Central memory CD8-positive, alpha-beta T cell (primary cell): ENCODE results near the gene MED13L.
A peak's percentile ranks its signal among the peaks of the same experiment; 100 is the strongest.

Experiments
- ATAC-seq: fragments of 150-1000 bp; cut with Tn5 transposase; replicated peaks from 2 replicates; pipeline ENCODE4 v1.10.0; 2022; ENCODE audit warnings: mild to moderate bottlenecking, moderate FRiP score, moderate number of reproducible peaks; ENCODE audit not compliant: poor library complexity, severe bottlenecking; ENCODE audit errors: extremely low read depth
- DNase-seq, 2 donors: peaks; one replicate each; pipeline ENCODE4 v3.0.0; 2021; ENCODE audit warnings: low spot score in 2 of 2
- H3K27ac Mint-ChIP-seq: one replicate; pipeline ENCODE4 v1.8.0; 2022; ENCODE audit warnings: low read depth, mild to moderate bottlenecking, moderate library complexity, mixed read lengths
- H3K27me3 Mint-ChIP-seq: one replicate; pipeline ENCODE4 v1.8.0; 2022; ENCODE audit warnings: mixed read lengths
- H3K36me3 Mint-ChIP-seq: one replicate; pipeline ENCODE4 v1.8.0; 2022; ENCODE audit warnings: mild to moderate bottlenecking, moderate library complexity, mixed read lengths; ENCODE audit not compliant: insufficient read depth
- H3K4me1 Mint-ChIP-seq: one replicate; pipeline ENCODE4 v1.8.0; 2022; ENCODE audit warnings: mixed read lengths
- H3K4me3 Mint-ChIP-seq: one replicate; pipeline ENCODE4 v1.8.0; 2022; ENCODE audit warnings: mild to moderate bottlenecking, moderate library complexity, mixed read lengths
- H3K9me3 Mint-ChIP-seq: one replicate; pipeline ENCODE4 v1.8.0; 2022; ENCODE audit warnings: mixed read lengths

Gene MED13L

DNA sequence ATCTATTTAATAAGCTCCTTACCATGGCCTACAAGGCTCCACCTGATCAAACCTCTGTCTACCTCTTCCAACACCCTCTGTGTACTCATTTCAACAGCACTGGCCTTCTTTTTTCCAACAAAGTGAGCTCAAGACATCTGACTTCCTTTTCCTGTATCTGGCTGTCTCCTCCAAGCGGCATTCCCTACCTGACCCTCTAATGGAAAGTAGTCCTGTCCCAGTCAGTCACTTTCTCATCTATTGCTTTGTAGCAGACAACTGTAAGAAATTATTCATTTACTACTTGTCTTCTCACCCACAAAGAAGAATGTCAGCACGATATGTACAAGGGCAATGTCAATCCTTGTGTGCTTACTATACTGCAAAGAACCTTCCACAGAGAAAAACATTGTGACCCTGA, 149.6 kb downstream of the MED13L start:
- ATAC-seq (no peak), DNase-seq (no peak)
- H3K4me1 Mint-ChIP-seq, result peaks cover 47% of the 10 kb centered on the region
- H3K27me3 Mint-ChIP-seq, result no peaks in the 10 kb centered on the region
- no peaks in the 10 kb centered on the region for H3K9me3 Mint-ChIP-seq
- H3K27ac Mint-ChIP-seq, result no peak overlapping the region
- H3K4me3 Mint-ChIP-seq, result no peak overlapping the region
- no peaks in the 10 kb centered on the region for H3K36me3 Mint-ChIP-seq

DNA sequence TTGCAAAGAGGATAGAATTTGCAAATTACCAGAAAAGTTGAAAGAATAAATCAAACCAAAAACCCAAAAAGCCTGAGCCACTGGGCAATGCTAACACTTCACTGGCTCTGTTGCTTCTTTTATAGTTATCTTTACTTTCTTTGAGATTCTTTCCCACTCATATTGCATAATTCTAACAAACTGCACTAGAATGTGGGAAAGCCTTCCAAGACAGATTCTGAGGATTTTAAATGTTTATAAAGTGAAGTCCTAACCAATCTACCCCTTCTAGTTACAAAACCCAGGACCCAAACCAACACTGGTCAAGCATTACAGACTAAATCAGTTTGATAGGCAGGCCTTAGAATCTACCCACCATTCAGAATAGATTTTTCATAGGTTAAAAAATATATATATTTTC, 150.9 kb downstream of the MED13L start:
- Mint-ChIP-seq H3K27me3 (no peaks in the 10 kb centered on the region), H3K9me3 (no peaks in the 10 kb centered on the region), H3K4me3 (no peak overlapping the region), H3K4me1 (peaks cover 52% of the 10 kb centered on the region), H3K27ac (no peak overlapping the region), H3K36me3 (no peaks in the 10 kb centered on the region)
- ATAC-seq (no peak), DNase-seq (no peak)

DNA sequence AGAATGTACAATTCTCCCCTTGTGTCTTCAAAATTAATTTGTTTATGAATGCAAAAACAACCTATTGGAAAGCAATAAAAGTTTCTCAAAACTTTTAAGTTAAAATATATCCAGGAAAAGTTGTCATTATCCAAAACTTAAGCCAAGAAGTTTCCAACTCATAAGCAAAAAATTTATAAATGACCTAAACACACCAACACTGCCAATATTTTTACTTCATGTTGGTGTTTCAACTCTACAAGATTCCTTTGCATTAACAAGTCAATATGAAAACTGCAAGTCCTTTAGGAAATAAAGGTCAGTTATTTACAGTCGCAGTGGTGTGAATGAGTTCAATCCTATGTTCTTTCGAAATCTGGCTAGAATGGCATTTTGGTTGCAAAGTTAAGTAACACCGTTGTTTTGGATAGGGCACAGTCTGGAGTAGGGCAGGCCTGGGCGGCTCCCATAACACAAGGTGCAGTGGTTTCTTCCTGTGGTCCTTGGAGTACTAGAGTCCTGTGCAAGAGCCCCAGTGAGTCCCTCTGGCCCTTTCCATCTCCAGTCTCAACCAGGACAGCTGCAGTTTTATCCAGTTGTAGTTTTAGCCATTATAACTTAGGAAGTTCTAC, 151.4 kb downstream of the MED13L start:
- no peak for ATAC-seq
- Mint-ChIP-seq H3K4me3 (no peak overlapping the region), H3K36me3 (no peaks in the 10 kb centered on the region), H3K4me1 (peaks cover 52% of the 10 kb centered on the region), H3K27ac (no peak overlapping the region), H3K9me3 (no peaks in the 10 kb centered on the region), H3K27me3 (no peaks in the 10 kb centered on the region)
- no peak for DNase-seq

DNA sequence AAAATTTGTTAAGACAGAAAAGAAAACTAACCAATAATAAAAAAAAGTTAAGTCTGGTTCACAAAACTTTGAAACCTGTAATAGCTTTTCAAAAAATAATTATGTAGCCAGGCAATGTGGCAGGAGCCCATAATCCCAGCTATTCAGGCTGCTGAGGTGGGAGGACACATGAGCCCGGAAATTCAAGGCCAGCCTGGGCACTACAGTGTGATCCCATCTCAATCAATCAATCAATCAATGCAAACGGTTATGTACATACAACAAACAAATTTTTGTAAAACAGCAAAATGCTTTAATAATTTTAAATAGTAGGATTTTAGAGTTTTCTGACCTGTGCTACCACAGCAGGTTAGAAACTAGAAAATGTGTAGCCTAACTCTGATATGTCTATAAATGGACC, 152.4 kb downstream of the MED13L start:
- ATAC-seq (no peak), DNase-seq (no peak)
- H3K27me3 Mint-ChIP-seq, result no peaks in the 10 kb centered on the region
- H3K36me3 Mint-ChIP-seq, result peaks cover 2% of the 10 kb centered on the region
- no peaks in the 10 kb centered on the region for H3K9me3 Mint-ChIP-seq
- no peak overlapping the region for H3K4me3 Mint-ChIP-seq
- H3K4me1 Mint-ChIP-seq, result peaks cover 52% of the 10 kb centered on the region
- H3K27ac Mint-ChIP-seq, result no peak overlapping the region

DNA sequence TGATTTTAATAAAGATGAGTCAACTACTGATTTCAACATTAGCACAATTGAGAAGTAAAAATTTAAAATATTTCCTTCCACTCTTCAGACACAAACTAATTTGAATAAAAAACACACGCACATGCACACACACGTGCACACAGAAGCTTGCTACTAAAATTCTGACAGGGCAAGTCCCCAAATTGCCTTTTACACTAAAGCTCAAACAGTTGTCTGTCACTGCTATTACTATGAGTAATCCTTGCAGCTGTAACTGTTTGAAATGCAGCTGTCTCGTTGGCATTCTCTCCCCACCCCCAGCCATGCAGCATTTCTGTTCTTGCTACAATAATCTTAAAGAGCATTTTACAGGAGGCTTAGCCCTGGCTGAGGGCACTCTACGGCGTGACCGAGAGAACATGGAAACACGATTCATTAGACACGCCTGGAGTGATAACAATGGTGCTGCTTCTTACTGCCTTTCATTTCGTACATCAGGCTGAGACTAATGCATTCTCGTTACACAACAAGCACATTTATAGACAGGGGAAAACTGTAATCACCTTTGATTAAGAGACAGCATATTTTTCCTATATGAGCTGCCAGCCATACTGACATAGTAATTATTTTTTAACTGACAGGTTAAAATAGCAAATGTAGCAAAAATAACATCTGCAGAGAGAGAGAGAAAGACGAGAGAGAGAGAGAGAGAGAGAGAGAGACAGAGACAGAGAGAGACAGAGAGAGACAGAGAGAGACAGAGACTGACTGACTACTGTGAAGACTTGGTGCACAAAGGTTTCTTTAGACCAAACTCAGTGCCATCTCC, 153.8 kb downstream of the MED13L start:
- H3K4me3 Mint-ChIP-seq, result no peak overlapping the region
- no peaks in the 10 kb centered on the region for H3K9me3 Mint-ChIP-seq
- ATAC-seq (no peak), DNase-seq (no peak)
- peaks cover 54% of the 10 kb centered on the region for H3K4me1 Mint-ChIP-seq
- H3K36me3 Mint-ChIP-seq, result peaks cover 2% of the 10 kb centered on the region
- no peaks in the 10 kb centered on the region for H3K27me3 Mint-ChIP-seq
- H3K27ac Mint-ChIP-seq, result peak overlapping the region; percentile 72

DNA sequence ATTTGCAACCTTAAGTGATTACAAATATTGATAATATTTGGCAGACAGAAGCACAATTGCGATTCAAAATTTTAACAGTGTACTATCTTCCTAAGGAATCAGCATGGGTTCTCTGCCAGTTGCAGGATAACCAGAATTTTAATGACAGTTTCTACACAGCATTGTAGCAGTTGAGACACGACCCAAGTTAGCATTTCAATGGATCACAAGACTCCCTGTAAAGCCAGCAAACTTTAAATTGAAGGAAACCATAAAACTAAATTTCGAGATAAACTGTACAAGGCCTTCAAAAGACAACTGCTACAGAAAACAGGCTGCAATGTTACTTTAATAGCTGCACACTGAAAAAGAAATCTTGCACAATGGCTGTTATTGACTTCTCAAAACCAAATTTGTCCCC, 154.9 kb downstream of the MED13L start:
- no peak overlapping the region for H3K4me3 Mint-ChIP-seq
- no peaks in the 10 kb centered on the region for H3K27me3 Mint-ChIP-seq
- H3K4me1 Mint-ChIP-seq, result peaks cover 49% of the 10 kb centered on the region
- no peak for ATAC-seq
- no peak overlapping the region for H3K27ac Mint-ChIP-seq
- H3K36me3 Mint-ChIP-seq, result peaks cover 2% of the 10 kb centered on the region
- DNase-seq, result no peak
- no peaks in the 10 kb centered on the region for H3K9me3 Mint-ChIP-seq

DNA sequence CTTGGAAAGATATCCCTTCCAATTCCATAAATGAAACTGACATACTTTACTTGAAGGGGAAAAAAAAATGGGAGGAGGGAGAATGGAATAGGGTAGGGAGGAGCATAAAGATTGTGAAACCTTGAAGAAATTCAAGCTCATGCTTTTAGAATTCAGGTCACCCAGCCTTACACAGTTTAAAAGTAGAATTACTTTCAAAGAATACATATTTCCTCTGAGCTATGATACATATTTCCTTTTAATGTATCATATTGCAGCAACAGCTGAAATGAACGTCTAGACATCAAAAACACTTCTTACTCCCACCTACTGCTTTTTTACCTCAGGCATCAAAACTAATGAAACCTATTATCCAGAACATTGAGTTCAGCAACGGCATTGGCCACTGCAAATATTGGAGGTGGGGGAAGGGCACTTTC, 156.0 kb downstream of the MED13L start:
- ATAC-seq, result no peak
- no peak for DNase-seq
- no peaks in the 10 kb centered on the region for H3K27me3 Mint-ChIP-seq
- no peaks in the 10 kb centered on the region for H3K9me3 Mint-ChIP-seq
- no peak overlapping the region for H3K4me3 Mint-ChIP-seq
- peaks cover 45% of the 10 kb centered on the region for H3K4me1 Mint-ChIP-seq
- H3K36me3 Mint-ChIP-seq, result peaks cover 2% of the 10 kb centered on the region
- H3K27ac Mint-ChIP-seq, result no peak overlapping the region

DNA sequence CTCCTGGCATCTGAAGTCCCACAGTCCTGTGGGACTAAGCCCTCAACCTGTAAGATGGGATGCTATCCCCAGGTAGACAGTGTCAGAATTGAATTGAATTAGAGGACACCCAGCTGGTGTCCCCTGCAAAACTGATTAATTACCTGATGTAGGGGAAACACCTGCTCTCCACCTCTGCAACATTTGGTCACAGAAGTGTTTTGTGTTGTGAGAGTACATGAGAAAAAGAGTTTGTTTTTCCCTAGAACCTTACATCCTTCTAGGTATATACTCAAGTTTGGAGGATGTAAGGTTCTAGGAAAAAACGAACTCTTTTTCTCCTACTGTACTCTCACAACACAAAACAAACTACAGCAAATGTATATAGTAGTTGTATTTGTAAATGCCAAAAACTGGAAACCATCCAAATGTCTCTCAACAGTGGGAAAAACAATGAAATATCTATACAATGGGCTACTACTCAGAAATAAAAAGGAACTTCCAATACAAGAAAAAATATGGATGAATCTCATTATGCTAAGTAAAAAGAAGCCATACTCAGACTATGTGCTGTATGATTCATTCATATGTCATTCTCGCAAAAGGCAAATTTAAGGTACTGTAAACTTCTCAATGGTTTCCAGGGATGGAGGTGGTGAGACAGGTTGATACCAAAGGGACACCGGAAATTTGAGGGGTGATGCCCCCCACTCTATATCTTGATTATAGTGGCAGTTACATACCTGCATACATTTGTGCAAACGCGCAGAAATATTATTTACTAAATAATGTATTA, 160.7 kb downstream of the MED13L start:
- ATAC-seq (no peak), DNase-seq (no peak)
- H3K27ac Mint-ChIP-seq, result no peak overlapping the region
- H3K27me3 Mint-ChIP-seq, result no peaks in the 10 kb centered on the region
- no peaks in the 10 kb centered on the region for H3K9me3 Mint-ChIP-seq
- peaks cover 2% of the 10 kb centered on the region for H3K36me3 Mint-ChIP-seq
- H3K4me1 Mint-ChIP-seq, result peaks cover 44% of the 10 kb centered on the region
- no peak overlapping the region for H3K4me3 Mint-ChIP-seq

DNA sequence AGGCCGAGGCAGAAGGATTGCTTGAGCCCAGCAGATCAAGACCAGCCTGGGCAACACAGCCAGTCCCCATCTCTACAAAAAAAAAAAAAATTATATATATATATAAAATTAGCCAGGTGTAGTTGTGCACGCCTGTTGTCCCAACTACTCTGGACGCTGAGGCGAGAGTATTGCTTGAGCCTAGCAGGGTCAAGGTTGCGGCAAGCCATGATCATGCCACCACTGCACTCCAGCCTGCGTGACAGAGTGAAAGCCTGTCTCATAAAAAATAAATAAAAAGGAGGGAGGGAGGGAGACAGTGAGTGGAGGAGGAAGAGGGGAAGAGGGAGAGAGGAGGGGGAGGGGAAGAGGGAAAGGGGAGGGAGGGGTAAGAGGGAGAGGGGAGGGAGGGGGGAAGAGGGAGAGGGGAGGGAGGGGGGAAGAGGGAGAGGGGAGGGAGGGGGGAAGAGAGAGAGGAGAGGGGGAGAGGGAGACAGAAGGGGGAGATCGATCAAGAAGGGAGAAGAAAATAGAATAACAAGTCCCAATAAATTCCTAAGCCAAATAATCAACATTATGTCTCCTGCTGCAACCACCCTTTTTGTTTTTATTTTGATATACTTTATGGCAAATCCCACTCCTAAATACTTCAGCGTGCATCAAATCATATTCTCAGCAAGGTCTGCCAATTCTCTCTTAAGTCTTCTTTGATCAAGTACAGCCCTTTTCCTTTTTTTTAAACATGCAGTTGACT, 163.9 kb downstream of the MED13L start:
- Mint-ChIP-seq H3K27me3 (no peaks in the 10 kb centered on the region), H3K4me3 (no peak overlapping the region), H3K27ac (no peak overlapping the region), H3K36me3 (peaks cover 6% of the 10 kb centered on the region), H3K9me3 (no peaks in the 10 kb centered on the region), H3K4me1 (peaks cover 33% of the 10 kb centered on the region)
- DNase-seq (no peak), ATAC-seq (no peak)

DNA sequence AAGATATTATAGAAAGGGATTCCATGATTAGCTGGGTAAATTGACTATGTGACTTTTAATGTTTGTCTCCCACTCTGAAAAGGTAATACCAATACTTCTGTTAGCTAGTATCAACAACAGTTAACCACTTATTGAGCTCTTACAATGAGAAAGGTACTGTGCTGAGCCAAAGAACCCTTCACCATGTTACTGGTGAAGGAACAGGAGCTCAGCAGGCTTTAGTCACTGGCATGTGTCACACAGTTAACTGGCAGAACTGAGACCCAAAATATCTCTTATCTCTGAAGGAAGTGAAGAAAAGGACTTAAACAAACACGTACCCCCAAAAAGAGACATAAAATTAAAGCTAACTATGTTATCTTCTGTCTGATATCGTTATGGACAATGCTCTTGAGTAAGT, 170.6 kb downstream of the MED13L start:
- ATAC-seq, result no peak
- H3K36me3 Mint-ChIP-seq, result peaks cover 8% of the 10 kb centered on the region

DNA sequence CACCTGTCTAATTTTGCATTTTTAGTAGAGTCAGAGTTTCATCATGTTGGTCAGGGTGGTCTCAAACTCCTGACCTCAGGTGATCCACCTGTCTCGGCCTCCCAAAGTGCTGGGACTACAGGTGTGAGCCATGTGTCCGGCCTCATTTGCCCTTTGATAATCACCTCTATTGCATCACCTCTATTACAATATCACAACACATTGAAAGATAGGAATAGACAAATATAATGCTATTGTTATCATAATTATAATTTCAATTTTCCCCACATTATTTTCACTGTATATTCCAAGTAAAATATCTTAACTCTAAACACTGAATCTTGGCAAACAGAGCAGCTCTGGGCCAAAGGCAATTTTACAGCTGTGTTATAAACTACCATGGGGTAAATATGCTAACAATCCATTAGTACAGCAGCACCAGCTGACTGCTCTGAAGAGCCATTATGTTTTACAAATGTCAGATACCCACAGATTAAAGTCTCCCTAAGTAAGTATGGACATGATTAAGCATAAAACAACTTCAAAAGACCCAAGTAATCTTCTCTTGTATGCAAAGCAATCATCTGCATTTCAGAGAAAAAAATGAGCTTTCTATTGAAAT, 173.2 kb downstream of the MED13L start:
- Mint-ChIP-seq H3K9me3 (no peaks in the 10 kb centered on the region), H3K4me1 (peaks cover 26% of the 10 kb centered on the region), H3K27ac (no peak overlapping the region), H3K4me3 (no peak overlapping the region), H3K36me3 (peaks cover 4% of the 10 kb centered on the region), H3K27me3 (no peaks in the 10 kb centered on the region)
- no peak for ATAC-seq
- no peak for DNase-seq

More for the DNA sequence above, 170.6 kb downstream of the MED13L start:
- DNase-seq, result no peak
- Mint-ChIP-seq H3K4me3 (no peak overlapping the region), H3K27me3 (no peaks in the 10 kb centered on the region), H3K9me3 (no peaks in the 10 kb centered on the region), H3K27ac (no peak overlapping the region), H3K4me1 (peaks cover 19% of the 10 kb centered on the region)

DNA sequence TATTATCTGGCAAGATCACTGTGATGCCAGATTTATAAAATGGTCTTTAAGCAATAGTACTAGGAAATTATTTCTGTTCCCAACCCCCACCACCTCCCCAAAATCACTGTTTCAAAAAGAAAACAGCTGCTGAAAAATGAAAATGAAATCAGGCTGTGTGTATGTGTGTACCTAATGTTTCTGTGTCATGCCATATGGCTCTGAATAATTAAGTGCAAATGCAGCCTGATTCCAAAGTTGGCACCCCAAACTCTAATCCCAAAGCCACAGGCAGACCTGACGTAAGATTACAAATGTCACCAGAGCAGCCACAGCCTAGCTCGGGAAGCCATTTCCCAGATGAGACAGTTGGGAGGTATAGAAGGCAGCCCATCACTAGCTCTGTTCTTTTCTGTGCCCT, 175.5 kb downstream of the MED13L start:
- no peaks in the 10 kb centered on the region for H3K27me3 Mint-ChIP-seq
- no peaks in the 10 kb centered on the region for H3K9me3 Mint-ChIP-seq
- DNase-seq, result no peak
- ATAC-seq, result no peak
- H3K36me3 Mint-ChIP-seq, result peaks cover 2% of the 10 kb centered on the region
- no peak overlapping the region for H3K4me3 Mint-ChIP-seq
- no peak overlapping the region for H3K27ac Mint-ChIP-seq
- H3K4me1 Mint-ChIP-seq, result peaks cover 30% of the 10 kb centered on the region
